ENCODE data around the gene GATA1.
"Not testable (repeated sequence)": the region's sequence is repeated elsewhere in the genome, so short reads cannot be mapped to it uniquely, and the experiment has no call there.

The GATA1 gene

DNA sequence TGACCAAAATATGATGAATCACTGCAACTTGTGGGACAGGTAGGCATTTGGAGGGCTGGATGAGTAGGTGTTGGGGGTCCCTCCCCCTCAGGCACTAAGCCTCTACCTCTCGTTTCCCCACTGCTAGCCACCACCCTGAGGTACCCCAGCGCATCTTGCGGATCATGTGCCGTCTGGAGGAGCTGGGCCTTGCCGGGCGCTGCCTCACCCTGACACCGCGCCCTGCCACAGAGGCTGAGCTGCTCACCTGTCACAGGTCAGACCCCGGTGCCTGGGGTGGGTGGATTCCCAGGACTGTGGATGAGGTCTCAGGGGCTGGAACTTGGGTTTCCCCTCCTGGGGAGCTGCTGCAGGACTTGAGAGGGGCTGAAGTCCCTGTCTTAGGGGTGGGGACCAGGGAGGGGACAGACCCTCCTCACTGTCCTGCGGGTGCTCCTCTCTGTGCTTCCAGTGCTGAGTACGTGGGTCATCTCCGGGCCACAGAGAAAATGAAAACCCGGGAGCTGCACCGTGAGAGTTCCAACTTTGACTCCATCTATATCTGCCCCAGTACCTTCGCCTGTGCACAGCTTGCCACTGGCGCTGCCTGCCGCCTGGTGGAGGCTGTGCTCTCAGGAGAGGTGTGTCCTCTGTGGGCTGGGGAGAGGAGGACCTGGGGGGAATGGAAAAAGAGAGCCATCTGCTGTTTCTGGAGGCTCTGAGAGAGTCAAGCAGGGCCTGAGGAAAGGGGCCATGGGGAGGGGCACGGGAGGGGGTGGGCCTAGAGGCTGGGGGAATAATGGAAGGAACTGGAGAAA, 29.8 kb downstream of the GATA1 start:
- DNase-seq: no peak

- no peak for DNase-seq
Observed at GRCh38 chrX:48818098-48818497, 31.7 kb downstream of the GATA1 start.

- DNase-seq: no peak
Observed at GRCh38 chrX:48818866-48819265, 32.5 kb downstream of the GATA1 start.

DNA sequence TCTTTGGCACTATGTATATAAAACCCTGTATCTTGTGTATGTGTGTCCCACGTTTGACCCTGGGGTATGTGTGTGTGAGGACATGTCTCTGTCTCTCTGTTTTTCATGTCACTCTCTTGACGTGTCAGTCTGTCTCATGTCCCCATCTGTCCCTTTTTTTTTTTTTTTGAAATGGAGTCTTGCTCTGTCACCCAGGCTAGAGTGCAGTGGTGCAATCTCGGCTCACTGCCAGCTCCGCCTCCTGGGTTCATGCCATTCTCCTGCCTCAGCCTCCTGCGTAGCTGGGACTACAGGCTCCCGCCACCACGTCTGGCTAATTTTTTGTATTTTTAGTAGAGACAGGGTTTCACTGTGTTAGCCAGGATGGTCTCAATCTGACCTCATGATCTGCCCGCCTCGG, 33.0 kb downstream of the GATA1 start:
- DNase-seq: not testable (repeated sequence)

GRCh38 chrX:48823053-48823452, 36.7 kb downstream of the GATA1 start:
- no peak for DNase-seq

DNA sequence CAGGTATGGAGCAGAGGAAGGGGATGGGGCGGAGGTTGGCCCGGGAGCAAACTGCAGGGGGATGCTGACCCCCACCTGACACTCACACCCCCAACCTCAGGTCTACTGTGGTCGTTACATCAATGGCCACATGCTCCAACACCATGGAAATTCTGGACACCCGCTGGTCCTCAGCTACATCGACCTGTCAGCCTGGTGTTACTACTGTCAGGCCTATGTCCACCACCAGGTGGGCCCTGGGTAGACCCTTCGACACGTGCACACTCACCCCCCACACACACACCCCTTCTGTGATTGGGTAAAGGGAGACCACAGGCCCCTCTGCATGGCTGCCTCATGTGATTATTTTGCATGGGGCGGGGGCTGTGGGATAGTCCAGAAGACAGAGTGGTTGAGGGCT, 37.7 kb downstream of the GATA1 start:
- no peak for DNase-seq

DNA sequence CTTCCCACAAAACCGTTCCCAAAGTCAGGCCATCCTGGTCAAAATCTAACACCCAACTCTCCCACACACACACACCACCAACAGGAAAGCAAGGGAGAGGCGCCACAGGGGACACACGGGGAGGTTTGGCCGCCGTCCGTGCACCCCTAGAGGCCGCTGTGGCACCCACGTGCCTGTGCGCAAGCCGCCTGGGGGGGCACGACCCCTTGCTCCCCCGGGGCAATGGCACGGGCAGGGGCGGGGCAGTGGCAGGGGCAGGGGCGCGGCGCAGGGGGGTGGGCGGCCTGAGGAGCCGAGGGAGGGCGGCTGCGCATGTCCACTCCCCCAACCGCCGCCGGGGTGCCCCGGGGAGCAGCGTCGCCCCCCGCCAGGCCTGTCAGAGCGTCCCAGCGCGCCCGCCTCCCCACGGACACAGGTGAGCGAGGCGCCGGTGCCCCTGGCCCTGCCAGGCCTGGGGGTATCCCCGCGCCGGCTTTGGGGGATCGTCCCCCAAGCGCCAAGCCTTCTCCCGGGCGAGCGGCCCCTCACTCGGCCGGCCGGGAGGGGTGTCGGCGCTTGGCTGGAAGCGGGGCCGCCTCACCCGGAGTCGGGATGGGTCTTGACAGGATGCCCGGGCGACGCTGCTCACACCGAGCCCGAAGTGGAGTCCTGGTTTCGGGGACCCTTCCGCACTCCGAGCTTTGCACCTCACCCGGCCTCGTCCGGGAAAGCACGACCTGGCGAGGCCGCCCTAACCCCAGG, 39.9 kb downstream of the GATA1 start, which contains the start of gene ERAS:
Gene ERAS (plus strand): TSS at position 379 of the 741 bp plus-strand sequence. CDS start 2,611 bp downstream, outside the sequence.
- DNase-seq: no peak

DNA sequence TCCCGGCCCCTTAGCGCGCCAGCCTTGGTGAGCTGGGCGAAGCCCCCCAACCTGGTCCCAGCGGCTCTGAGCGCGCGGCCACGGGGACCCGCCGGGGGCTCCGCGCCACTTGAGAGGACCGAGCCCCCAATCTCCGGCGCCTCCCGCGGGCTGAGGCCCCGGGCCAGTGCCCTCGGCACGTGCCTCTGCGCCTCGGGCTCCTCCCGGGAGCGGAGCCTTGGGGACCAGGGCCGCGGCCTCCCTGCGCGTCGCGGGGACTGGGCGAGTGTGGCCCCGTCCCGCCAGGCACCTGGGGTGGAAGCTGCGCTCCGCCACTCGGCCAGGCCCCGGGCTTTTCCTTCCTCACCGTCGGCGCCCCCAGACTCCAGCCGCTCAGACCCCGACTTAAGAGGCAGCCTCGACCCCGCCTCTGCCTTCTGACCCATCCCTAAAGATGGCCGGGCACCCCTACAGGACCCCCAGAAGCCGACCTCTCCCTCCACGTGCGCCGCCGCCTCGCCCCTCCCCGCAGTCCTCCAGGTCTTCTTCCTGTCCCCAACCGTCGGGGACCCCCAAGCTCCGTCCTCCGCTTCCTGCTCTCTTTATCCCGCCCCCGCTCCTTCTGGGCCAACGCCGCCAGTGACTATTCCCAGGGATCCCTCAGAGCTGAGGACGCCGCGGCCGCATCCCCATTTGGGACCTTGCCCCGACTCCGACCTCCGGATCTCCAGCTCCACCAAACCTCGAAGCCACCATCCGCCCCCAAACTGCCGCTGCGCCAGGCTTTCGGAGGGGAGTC, 40.7 kb downstream of the GATA1 start:
- DNase-seq: no peak

DNA sequence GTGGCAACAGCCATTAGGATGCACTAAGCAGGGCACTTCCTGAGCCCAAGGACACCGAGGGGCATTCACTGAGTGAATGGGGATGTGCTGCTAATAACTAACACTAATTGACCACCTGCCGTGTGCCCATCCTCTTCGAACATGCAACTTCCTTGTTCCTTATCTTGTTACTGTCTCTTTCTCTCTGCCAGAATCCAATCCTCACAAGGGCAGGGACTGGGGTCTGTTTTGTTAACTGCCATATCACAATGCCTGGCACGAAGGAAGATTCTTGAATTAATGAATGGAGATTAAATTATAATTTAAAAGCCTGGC, 41.2 kb downstream of the GATA1 start:
- no peak for DNase-seq

DNA sequence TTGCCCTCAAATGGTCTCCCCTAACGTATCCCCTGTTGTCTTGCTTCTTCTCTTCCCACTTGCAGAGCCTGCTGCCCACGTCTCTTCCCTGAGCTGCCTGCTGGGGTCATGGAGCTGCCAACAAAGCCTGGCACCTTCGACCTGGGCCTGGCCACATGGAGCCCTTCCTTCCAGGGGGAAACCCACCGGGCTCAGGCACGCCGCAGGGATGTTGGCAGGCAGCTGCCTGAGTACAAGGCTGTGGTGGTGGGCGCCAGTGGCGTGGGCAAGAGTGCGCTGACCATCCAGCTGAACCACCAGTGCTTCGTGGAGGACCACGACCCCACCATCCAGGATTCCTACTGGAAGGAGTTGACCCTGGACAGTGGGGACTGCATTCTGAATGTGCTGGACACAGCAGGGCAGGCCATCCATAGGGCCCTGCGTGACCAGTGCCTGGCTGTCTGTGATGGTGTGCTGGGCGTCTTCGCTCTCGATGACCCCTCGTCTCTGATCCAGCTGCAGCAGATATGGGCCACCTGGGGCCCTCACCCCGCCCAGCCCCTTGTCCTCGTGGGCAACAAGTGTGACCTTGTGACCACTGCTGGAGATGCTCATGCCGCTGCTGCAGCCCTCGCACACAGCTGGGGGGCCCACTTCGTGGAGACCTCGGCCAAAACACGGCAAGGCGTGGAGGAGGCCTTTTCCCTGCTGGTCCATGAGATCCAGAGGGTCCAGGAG, 42.8 kb downstream of the GATA1 start:
- no peak for DNase-seq

GRCh38 chrX:48831136-48831908, 44.9 kb downstream of the GATA1 start:
- DNase-seq: no peak

DNA sequence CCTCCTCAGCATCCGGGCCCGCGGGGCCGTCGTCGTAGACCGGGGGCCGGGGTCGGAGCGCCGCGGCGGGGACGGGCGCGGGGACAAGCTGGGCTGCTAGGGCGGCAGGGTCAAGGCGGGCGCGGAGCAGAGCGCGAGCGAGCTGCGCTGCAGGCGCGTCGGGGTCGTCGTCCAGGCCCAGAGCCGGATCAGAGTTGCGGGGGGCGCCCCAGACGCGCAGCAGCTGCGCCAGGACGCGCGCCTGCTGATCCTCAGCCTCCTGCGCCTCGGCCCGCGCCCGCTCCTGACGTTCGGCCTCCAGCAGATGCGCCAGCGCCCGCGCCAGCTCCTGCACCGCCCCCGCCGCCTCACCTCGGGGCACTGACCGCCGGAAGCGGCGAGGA, 45.5 kb downstream of the GATA1 start:
- no peak for DNase-seq

DNA sequence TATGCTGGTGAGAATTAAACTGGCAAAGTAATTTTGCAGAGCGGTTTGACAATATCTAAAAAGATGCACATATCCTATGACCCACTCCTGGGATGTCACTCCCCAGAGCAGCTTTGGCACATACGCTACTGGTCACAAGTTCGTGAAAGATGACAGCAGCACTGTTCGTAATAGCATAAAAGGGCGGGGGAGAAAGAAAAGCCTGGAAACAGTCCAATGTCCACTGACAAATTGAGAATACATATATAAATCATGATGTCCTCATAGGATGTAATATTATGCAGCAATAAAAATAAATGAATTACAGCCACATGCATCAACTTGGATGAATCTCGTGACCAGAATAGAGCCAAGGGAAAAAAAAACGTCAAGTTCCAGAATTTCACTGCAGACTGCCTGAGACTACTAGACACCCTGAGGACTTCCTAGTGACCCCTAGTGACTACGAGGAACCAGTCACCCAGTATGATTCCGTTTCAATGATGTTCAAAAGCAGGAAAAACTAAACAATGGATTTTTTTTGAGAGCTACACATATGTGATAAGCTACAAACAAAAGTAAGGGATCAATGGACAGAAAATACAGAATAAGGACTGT, 47.2 kb downstream of the GATA1 start:
- no peak for DNase-seq

- DNase-seq: no peak
Observed at GRCh38 chrX:48834383-48834709, 48.0 kb downstream of the GATA1 start.

DNA sequence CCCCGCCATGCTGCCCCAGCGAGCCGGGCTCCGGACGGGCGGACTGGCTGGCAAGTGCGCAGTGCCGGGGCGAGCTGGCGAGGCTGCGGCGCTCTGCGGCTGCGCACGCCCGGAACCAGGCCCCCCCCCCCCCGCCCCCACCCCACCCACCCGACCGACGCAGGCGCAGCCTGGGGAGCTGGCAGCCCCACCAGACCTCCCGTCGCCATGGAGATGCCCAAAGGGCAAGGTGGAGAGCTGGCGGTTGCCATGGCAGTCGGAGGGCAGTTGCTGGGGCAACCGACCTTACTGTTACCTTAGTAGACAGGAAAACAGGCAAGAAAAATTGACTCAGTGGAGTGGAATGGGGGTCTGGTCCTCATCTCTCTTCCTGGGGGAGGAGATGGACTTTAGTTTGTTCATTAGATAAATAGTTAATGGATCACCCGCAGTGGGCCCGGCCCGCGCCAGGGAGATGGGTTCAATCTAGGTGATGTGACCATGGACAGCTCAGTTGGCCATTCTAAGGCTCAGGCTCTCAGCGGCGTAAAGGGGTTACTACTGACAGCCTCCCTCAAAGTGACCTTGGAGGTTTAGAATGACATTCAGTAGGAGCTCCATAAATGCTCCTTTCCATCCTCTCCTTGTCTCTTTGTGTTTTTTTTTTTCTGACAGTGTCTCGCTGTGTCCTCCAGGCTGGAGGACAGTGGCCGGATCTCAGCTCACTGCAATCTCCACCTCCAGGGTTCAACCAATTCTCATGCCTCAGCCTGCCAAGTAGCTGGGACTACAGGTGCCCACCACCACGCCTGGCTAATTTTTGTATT, 49.3 kb downstream of the GATA1 start, which contains the start of gene PCSK1N:
Gene PCSK1N (minus strand): TSS at position 87 of the 806 bp plus-strand sequence. CDS start 78 bp downstream, at position 9.
- DNase-seq: peak; percentile 62

- DNase-seq: no peak
Observed at GRCh38 chrX:48839686-48840085, 53.3 kb downstream of the GATA1 start.
